ENCODE measurements around the gene KCMF1. TPM values are rescaled to one million over a fixed set of nuclear protein-coding genes. Genes with fewer than 3 reads are reported as not detected.

Gene KCMF1
- polyA plus RNA-seq, 1 donor from 2014 or later = 43.3 TPM

GRCh38 chr2:85071096-85071495, 100.1 kb downstream of the KCMF1 start:
- Histone ChIP-seq H3K36me3 (ENCODE audit: insufficient read depth, low read length) (no peaks in the 10 kb centered on the region), H3K4me2 (ENCODE audit: low read length) (no peak overlapping the region), H3K9me2 (ENCODE audit: insufficient read depth, low read length) (no peaks in the 10 kb centered on the region), H3K79me2 (replicated peaks; ENCODE audit: insufficient read depth, low read length) (no peaks in the 10 kb centered on the region), H4K20me1 (ENCODE audit: insufficient read depth) (no peaks in the 10 kb centered on the region), H3K9ac (ENCODE audit: low read length) (no peak overlapping the region), H2AFZ (ENCODE audit: low read depth, low read length) (no peak overlapping the region), H3F3A (ENCODE audit: insufficient read depth, low read length, poor library complexity, severe bottlenecking) (no peaks in the 10 kb centered on the region), H3K27ac (ENCODE audit: low read length) (no peak overlapping the region), H3K4me3 (ENCODE audit: low read length) (no peak overlapping the region), H3K27me3 (ENCODE audit: insufficient read depth, low read depth, low read length) (no peaks in the 10 kb centered on the region), H3K9me3 (ENCODE audit: low read length) (no peaks in the 10 kb centered on the region)
- TF ChIP-seq POLR2AphosphoS5 (IDR thresholded peaks at IDR 0.05) (no peak), REST (IDR thresholded peaks at IDR 0.05; ENCODE audit: borderline replicate concordance) (no peak), MXI1 (conservative IDR thresholded peaks at IDR 0.05; ENCODE audit: poor library complexity, severe bottlenecking) (no peak), EP300 (conservative IDR thresholded peaks at IDR 0.05; ENCODE audit: poor library complexity, severe bottlenecking) (no peak), TAF1 (IDR thresholded peaks at IDR 0.05; ENCODE audit: low read depth) (no peak), EZH2 (IDR thresholded peaks at IDR 0.05; ENCODE audit: borderline replicate concordance, insufficient read depth, low read length, poor library complexity, severe bottlenecking) (no peak), SMC3 (conservative IDR thresholded peaks at IDR 0.05; ENCODE audit: poor library complexity) (no peak), CTCF (IDR thresholded peaks at IDR 0.05; ENCODE audit: poor library complexity, severe bottlenecking) (no peak), RAD21 (conservative IDR thresholded peaks at IDR 0.05) (no peak)

GRCh38 chr2:85073033-85073432, 102.1 kb downstream of the KCMF1 start:
- Histone ChIP-seq H3K9me2 (ENCODE audit: insufficient read depth, low read length) (no peaks in the 10 kb centered on the region), H3K27me3 (ENCODE audit: insufficient read depth, low read depth, low read length) (no peaks in the 10 kb centered on the region), H2AFZ (ENCODE audit: low read depth, low read length) (no peak overlapping the region), H3K27ac (ENCODE audit: low read length) (no peak overlapping the region), H3K9me3 (ENCODE audit: low read length) (no peaks in the 10 kb centered on the region), H4K20me1 (ENCODE audit: insufficient read depth) (no peaks in the 10 kb centered on the region), H3K36me3 (ENCODE audit: insufficient read depth, low read length) (no peaks in the 10 kb centered on the region), H3K4me2 (ENCODE audit: low read length) (no peak overlapping the region), H3F3A (ENCODE audit: insufficient read depth, low read length, poor library complexity, severe bottlenecking) (no peaks in the 10 kb centered on the region), H3K9ac (ENCODE audit: low read length) (no peak overlapping the region), H3K79me2 (replicated peaks; ENCODE audit: insufficient read depth, low read length) (no peaks in the 10 kb centered on the region), H3K4me3 (ENCODE audit: low read length) (no peak overlapping the region)
- no peak for TF ChIP-seq EP300 (conservative IDR thresholded peaks at IDR 0.05; ENCODE audit: poor library complexity, severe bottlenecking)

Measured in neural cell (in vitro differentiated cells).